ENCODE results near the gene NFATC2.
A peak's percentile ranks its signal among the peaks of the same experiment; 100 is the strongest.

The NFATC2 gene

GRCh38 chr20:51495291-51495690, 47.2 kb downstream of the NFATC2 start:
- peak overlapping the region in 4 of 11 experiments; percentile 59 to 79 (median 75); a peak in 5 of 22 replicates for H3K9ac ChIP-seq
- H3K4me2 ChIP-seq, result peak overlapping the region; percentile 83 to 96 (median 93)
- peaks cover 90 to 97% (median 95%) of the 10 kb centered on the region in 10 experiments for H3K4me1 ChIP-seq
- no peaks in the 10 kb centered on the region for H3K9me3 ChIP-seq (replicated peaks in 1 of 11)
- peaks cover 0 to 4% (median 0%) of the 10 kb centered on the region in 11 experiments; a peak in 2 of 22 replicates for H4K20me1 ChIP-seq
- H3K27ac ChIP-seq, result peak overlapping the region in 7 of 11 experiments; percentile 36 to 91 (median 84); a peak in 12 of 22 replicates
- no peak overlapping the region for H3K4me3 ChIP-seq
- no peak for TF ChIP-seq Cebpa-rat (IDR thresholded peaks at IDR 0.05)
- no peaks in the 10 kb centered on the region for H3K27me3 ChIP-seq
- H3K36me3 ChIP-seq, result no peaks in the 10 kb centered on the region

- no peaks in the 10 kb centered on the region for H3K27me3 ChIP-seq
- no peak for TF ChIP-seq Cebpa-rat (IDR thresholded peaks at IDR 0.05)
- peak overlapping the region; percentile 83 to 96 (median 93) for H3K4me2 ChIP-seq
- H3K4me1 ChIP-seq, result peaks cover 82 to 89% (median 87%) of the 10 kb centered on the region in 10 experiments
- 0 out of 20 replicates have a peak overlapping the region, but pooled peaks of 1 of the 10 experiments have one; percentile 2 for H3K4me3 ChIP-seq
- peak overlapping the region in 8 of 11 experiments; percentile 30 to 91 (median 82); a peak in 14 of 22 replicates for H3K27ac ChIP-seq
- peak overlapping the region in 3 of 11 experiments; percentile 0 to 74 (median 59); a peak in 5 of 22 replicates for H3K9ac ChIP-seq
- H4K20me1 ChIP-seq, result peaks cover 0 to 4% (median 0%) of the 10 kb centered on the region in 11 experiments; a peak in 2 of 22 replicates
- H3K36me3 ChIP-seq, result no peaks in the 10 kb centered on the region
- H3K9me3 ChIP-seq (replicated peaks in 1 of 11), result no peaks in the 10 kb centered on the region
These were observed 48.0 kb downstream of the NFATC2 start for GRCh38 chr20:51494241-51495110.

GRCh38 chr20:51493346-51493791, 49.1 kb downstream of the NFATC2 start:
- Histone ChIP-seq H3K27me3 (no peaks in the 10 kb centered on the region), H3K9ac (no peak overlapping the region; a peak in 1 of 22 replicates), H3K36me3 (no peaks in the 10 kb centered on the region; a peak in 1 of 22 replicates), H3K9me3 (replicated peaks in 1 of 11) (no peaks in the 10 kb centered on the region), H3K4me1 (peaks cover 72 to 84% (median 79%) of the 10 kb centered on the region in 10 experiments), H4K20me1 (peaks cover 0 to 4% (median 0%) of the 10 kb centered on the region in 11 experiments; a peak in 2 of 22 replicates), H3K4me3 (no peak overlapping the region), H3K27ac (peak overlapping the region in 3 of 11 experiments; percentile 81 to 91 (median 87); a peak in 4 of 22 replicates), H3K4me2 (peak overlapping the region; percentile 83 to 96 (median 93))
- TF ChIP-seq Cebpa-rat (IDR thresholded peaks at IDR 0.05), result no peak

- TF ChIP-seq Cebpa-rat (IDR thresholded peaks at IDR 0.05), result no peak
- no peaks in the 10 kb centered on the region for H3K27me3 ChIP-seq
- peaks cover 0 to 4% (median 0%) of the 10 kb centered on the region in 11 experiments; a peak in 2 of 22 replicates for H4K20me1 ChIP-seq
- peak overlapping the region; percentile 14 to 59 (median 38); a peak in 18 of 20 replicates for H3K4me3 ChIP-seq
- peaks cover 63 to 84% (median 78%) of the 10 kb centered on the region in 10 experiments for H3K4me1 ChIP-seq
- peak overlapping the region; percentile 87 to 96 (median 93) for H3K4me2 ChIP-seq
- peaks cover 0 to 7% (median 0%) of the 10 kb centered on the region in 11 experiments; a peak in 1 of 22 replicates for H3K36me3 ChIP-seq
- peak overlapping the region; percentile 30 to 81 (median 73); a peak in 21 of 22 replicates for H3K27ac ChIP-seq
- H3K9me3 ChIP-seq (replicated peaks in 1 of 11), result no peaks in the 10 kb centered on the region
- peak overlapping the region; percentile 47 to 77 (median 67); a peak in 21 of 22 replicates for H3K9ac ChIP-seq
These were observed 50.1 kb downstream of the NFATC2 start for GRCh38 chr20:51492167-51493092.

GRCh38 chr20:51491393-51491792, 51.1 kb downstream of the NFATC2 start:
- Histone ChIP-seq H3K4me2 (peak overlapping the region; percentile 87 to 96 (median 93)), H3K36me3 (peaks cover 0 to 11% (median 0%) of the 10 kb centered on the region in 11 experiments; a peak in 3 of 22 replicates), H3K27ac (0 out of 22 replicates have a peak overlapping the region, but pooled peaks of 1 of the 11 experiments have one; percentile 81), H4K20me1 (peaks cover 0 to 4% (median 0%) of the 10 kb centered on the region in 11 experiments; a peak in 2 of 22 replicates), H3K9me3 (replicated peaks in 1 of 11) (no peaks in the 10 kb centered on the region), H3K27me3 (no peaks in the 10 kb centered on the region), H3K4me3 (no peak overlapping the region), H3K9ac (no peak overlapping the region; a peak in 1 of 22 replicates), H3K4me1 (peaks cover 52 to 82% (median 74%) of the 10 kb centered on the region in 10 experiments)
- no peak for TF ChIP-seq Cebpa-rat (IDR thresholded peaks at IDR 0.05)

GRCh38 chr20:51490635-51491034, 51.9 kb downstream of the NFATC2 start:
- H3K9me3 ChIP-seq (replicated peaks in 1 of 11), result no peaks in the 10 kb centered on the region
- H3K36me3 ChIP-seq, result peaks cover 0 to 11% (median 0%) of the 10 kb centered on the region in 11 experiments; a peak in 3 of 22 replicates
- H4K20me1 ChIP-seq, result peaks cover 0 to 4% (median 0%) of the 10 kb centered on the region in 11 experiments; a peak in 2 of 22 replicates
- no peak overlapping the region for H3K4me3 ChIP-seq
- H3K27me3 ChIP-seq, result no peaks in the 10 kb centered on the region
- no peak overlapping the region for H3K27ac ChIP-seq
- no peak overlapping the region for H3K9ac ChIP-seq
- peaks cover 45 to 76% (median 69%) of the 10 kb centered on the region in 10 experiments for H3K4me1 ChIP-seq
- TF ChIP-seq Cebpa-rat (IDR thresholded peaks at IDR 0.05), result no peak
- peak overlapping the region in 3 of 11 experiments; percentile 87 to 93 (median 89); a peak in 3 of 22 replicates for H3K4me2 ChIP-seq

- H3K27ac ChIP-seq, result no peak overlapping the region
- peaks cover 34 to 76% (median 68%) of the 10 kb centered on the region in 10 experiments for H3K4me1 ChIP-seq
- H3K27me3 ChIP-seq, result no peaks in the 10 kb centered on the region
- H3K4me3 ChIP-seq, result no peak overlapping the region
- no peaks in the 10 kb centered on the region for H3K9me3 ChIP-seq (replicated peaks in 1 of 11)
- H3K9ac ChIP-seq, result no peak overlapping the region
- peaks cover 0 to 11% (median 0%) of the 10 kb centered on the region in 11 experiments; a peak in 3 of 22 replicates for H3K36me3 ChIP-seq
- H4K20me1 ChIP-seq, result peaks cover 0 to 4% (median 0%) of the 10 kb centered on the region in 11 experiments; a peak in 2 of 22 replicates
- no peak for TF ChIP-seq Cebpa-rat (IDR thresholded peaks at IDR 0.05)
- no peak overlapping the region for H3K4me2 ChIP-seq
These were observed 52.9 kb downstream of the NFATC2 start for GRCh38 chr20:51489611-51490010.

GRCh38 chr20:51488331-51488730, 54.2 kb downstream of the NFATC2 start:
- no peak for TF ChIP-seq Cebpa-rat (IDR thresholded peaks at IDR 0.05)
- no peak overlapping the region for H3K27ac ChIP-seq
- H3K4me1 ChIP-seq, result peaks cover 22 to 69% (median 61%) of the 10 kb centered on the region in 10 experiments
- H3K4me2 ChIP-seq, result peak overlapping the region in 6 of 11 experiments; percentile 5 to 45 (median 24); a peak in 7 of 22 replicates
- no peaks in the 10 kb centered on the region for H3K9me3 ChIP-seq (replicated peaks in 1 of 11)
- H3K9ac ChIP-seq, result no peak overlapping the region
- peaks cover 0 to 11% (median 0%) of the 10 kb centered on the region in 11 experiments; a peak in 3 of 22 replicates for H3K36me3 ChIP-seq
- H3K4me3 ChIP-seq, result no peak overlapping the region
- H3K27me3 ChIP-seq, result no peaks in the 10 kb centered on the region
- H4K20me1 ChIP-seq, result peaks cover 0 to 4% (median 0%) of the 10 kb centered on the region in 11 experiments; a peak in 2 of 22 replicates
